RWPE2 (cell line): ENCODE measurements around the gene CPS1.

Source experiments
- ATAC-seq: fragments of 200-7000 bp; cut with Tn5 transposase; 3 replicates; pipeline ENCODE4 v1.9.1; 2021; ENCODE audit warnings: low read depth
- DNase-seq: peaks from one replicate; pipeline ENCODE4 v3.0.0-alpha.2; 2020; ENCODE audit warnings: low spot score
- H3K27ac ChIP-seq: fragments of 450-650 bp; 2 replicates; pipeline ENCODE4 v1.5.1; 2017; ENCODE audit warnings: mild to moderate bottlenecking; ENCODE audit not compliant: poor library complexity, severe bottlenecking
- H3K27me3 ChIP-seq: fragments of 250-450 bp; sonication (Bioruptor Pico); 2 replicates; pipeline ENCODE4 v1.5.1; 2021; ENCODE audit warnings: mild to moderate bottlenecking, moderate library complexity; ENCODE audit not compliant: insufficient read depth, poor library complexity, severe bottlenecking
- H3K36me3 ChIP-seq: fragments of 250-450 bp; sonication (Bioruptor Pico); 2 replicates; pipeline ENCODE4 v1.5.1; 2020; ENCODE audit warnings: low read depth, mild to moderate bottlenecking, moderate library complexity
- H3K4me1 ChIP-seq: fragments of 250-450 bp; sonication (Bioruptor Pico); 2 replicates; pipeline ENCODE4 v1.5.1; 2021; ENCODE audit warnings: mild to moderate bottlenecking, moderate library complexity; ENCODE audit not compliant: insufficient read depth, poor library complexity, severe bottlenecking
- H3K4me3 ChIP-seq: fragments of 250-450 bp; sonication (Bioruptor Pico); 2 replicates; pipeline ENCODE4 v1.5.1; 2021; ENCODE audit warnings: mild to moderate bottlenecking, moderate library complexity; ENCODE audit not compliant: severe bottlenecking
- H3K9me3 ChIP-seq: fragments of 250-450 bp; sonication (Bioruptor Pico); 2 replicates; pipeline ENCODE4 v1.5.1; 2021; ENCODE audit warnings: mild to moderate bottlenecking, moderate library complexity; ENCODE audit not compliant: severe bottlenecking
- TF ChIP-seq, protein P1 (sequence below): fragments of 450-650 bp; IDR thresholded peaks from one replicate; pipeline ENCODE4 v1.5.1; 2017; ENCODE audit warnings: mild to moderate bottlenecking, moderate library complexity; ENCODE audit not compliant: poor library complexity, severe bottlenecking

Gene CPS1

DNA sequence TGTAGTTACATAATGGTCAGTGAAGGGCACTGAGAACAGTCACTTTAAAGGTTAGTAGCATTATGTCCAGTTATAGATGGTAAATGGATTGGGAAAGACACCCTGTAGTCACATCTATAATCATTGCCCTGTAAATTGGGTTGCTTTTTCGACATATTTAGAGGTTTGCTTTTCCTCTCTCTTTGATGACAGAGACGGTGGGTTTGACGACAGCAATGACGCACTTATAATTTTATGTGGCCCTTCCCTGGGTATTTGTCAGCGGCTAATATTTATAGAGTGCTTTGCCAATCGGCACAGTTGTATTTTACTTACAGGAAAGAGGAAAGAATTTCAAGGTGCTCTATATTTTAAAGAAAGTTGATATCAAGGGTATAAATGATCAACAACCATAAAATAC, 2.8 kb downstream of the CPS1 start:
- H3K27ac ChIP-seq, result no peak overlapping the region
- H3K4me3 ChIP-seq, result no peak overlapping the region
- H3K27me3 ChIP-seq, result no peaks in the 10 kb centered on the region
- H3K36me3 ChIP-seq, result no peaks in the 10 kb centered on the region
- no peaks in the 10 kb centered on the region for H3K9me3 ChIP-seq
- TF ChIP-seq, protein P1, sequence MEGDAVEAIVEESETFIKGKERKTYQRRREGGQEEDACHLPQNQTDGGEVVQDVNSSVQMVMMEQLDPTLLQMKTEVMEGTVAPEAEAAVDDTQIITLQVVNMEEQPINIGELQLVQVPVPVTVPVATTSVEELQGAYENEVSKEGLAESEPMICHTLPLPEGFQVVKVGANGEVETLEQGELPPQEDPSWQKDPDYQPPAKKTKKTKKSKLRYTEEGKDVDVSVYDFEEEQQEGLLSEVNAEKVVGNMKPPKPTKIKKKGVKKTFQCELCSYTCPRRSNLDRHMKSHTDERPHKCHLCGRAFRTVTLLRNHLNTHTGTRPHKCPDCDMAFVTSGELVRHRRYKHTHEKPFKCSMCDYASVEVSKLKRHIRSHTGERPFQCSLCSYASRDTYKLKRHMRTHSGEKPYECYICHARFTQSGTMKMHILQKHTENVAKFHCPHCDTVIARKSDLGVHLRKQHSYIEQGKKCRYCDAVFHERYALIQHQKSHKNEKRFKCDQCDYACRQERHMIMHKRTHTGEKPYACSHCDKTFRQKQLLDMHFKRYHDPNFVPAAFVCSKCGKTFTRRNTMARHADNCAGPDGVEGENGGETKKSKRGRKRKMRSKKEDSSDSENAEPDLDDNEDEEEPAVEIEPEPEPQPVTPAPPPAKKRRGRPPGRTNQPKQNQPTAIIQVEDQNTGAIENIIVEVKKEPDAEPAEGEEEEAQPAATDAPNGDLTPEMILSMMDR, result no peak
- no peaks in the 10 kb centered on the region for H3K4me1 ChIP-seq
- ATAC-seq (no peak), DNase-seq (no peak)

DNA sequence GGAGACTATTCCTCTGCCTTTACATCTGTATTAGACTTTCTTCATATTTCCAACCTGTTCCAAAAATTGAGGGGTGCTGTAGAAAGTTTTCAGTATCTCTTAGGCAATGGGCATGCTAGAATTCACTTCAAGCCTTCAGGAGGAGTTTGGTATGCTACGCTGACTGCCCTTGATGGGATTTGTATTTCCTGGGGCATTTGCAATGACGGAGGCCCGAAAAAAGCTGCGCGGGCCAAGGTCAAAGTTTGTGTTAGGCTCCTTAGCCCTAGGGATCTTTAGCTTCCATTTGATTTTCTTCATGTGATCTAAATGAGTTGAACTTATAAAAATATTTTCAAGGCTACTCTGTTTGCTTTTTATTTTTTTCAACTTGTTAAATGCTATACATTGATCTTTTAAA, 5.1 kb downstream of the CPS1 start:
- ATAC-seq (no peak), DNase-seq (no peak)
- Histone ChIP-seq H3K4me1 (no peaks in the 10 kb centered on the region), H3K36me3 (no peaks in the 10 kb centered on the region), H3K4me3 (no peak overlapping the region), H3K9me3 (no peaks in the 10 kb centered on the region), H3K27ac (no peak overlapping the region), H3K27me3 (no peaks in the 10 kb centered on the region)
- TF ChIP-seq, protein P1, result no peak

DNA sequence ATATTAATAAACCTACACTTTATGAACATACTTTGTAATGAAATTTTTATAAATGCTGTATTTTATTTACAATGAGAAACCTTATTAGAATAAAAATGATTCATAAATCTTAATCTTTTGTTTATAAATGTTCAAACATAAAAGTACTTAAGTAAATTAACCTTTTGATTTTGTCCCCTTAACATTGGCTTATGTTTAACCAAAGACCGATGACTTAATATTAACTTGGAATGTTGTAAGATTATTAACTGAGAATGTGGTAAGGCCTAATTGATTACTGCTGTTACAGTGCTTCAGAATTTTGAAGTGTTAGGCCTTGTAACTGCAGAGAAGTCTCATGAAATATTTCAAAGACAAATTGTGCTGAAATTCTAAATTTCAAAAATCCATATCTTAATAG, 5.7 kb downstream of the CPS1 start:
- Histone ChIP-seq H3K4me3 (no peak overlapping the region), H3K36me3 (no peaks in the 10 kb centered on the region), H3K27ac (no peak overlapping the region), H3K9me3 (no peaks in the 10 kb centered on the region), H3K4me1 (no peaks in the 10 kb centered on the region), H3K27me3 (no peaks in the 10 kb centered on the region)
- ATAC-seq (no peak), DNase-seq (no peak)
- TF ChIP-seq, protein P1, result no peak

DNA sequence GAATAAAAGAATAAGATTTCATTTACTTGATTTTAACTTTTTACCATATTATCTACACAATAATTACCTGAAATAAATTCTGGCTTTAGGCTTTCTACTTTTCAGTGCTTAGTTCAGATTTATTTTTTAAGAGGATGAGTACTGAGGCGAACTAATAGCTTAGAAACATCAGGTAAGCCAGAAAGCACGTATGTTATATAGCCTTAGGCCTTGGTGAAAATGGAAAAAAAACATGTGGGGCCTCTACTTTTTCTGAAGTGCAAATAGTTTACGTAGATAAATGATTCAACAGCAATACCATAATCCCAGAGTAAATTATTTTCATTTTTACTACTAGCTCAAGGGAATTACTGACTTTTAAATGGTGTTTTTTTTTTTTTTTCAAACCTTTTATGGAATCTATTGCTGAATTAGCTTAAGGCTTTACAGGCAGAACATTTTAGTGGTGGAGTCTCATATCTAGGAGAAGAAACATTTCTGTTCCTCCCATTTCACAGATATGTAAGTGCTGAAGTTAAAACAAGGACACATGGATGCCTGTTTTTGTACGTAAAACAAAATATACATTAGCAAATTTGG, 6.2 kb downstream of the CPS1 start:
- ATAC-seq, result no peak
- Histone ChIP-seq H3K9me3 (no peaks in the 10 kb centered on the region), H3K4me3 (no peak overlapping the region), H3K27ac (no peak overlapping the region), H3K4me1 (no peaks in the 10 kb centered on the region), H3K36me3 (no peaks in the 10 kb centered on the region), H3K27me3 (no peaks in the 10 kb centered on the region)
- TF ChIP-seq, protein P1, result no peak
- no peak for DNase-seq

DNA sequence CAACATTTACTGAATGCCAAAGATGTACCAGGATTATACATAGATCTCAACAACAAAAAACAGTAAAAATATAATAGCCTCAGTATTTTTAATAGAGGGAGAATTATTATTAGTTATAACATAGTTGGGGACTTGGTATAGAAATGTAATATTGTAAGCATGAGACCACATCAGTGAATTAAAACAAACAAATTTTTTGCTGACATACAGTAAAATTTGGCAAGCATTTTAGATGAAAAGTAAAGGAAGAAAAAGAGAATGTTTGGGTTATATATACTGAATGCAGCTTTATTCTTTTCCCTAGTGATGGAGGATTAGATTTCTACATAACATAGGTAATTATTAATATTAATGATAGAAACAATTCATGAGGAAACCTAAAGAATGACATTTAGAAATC, 10.9 kb downstream of the CPS1 start:
- TF ChIP-seq, protein P1, result no peak
- no peak for DNase-seq
- no peak for ATAC-seq

More for the DNA sequence above, 10.9 kb downstream of the CPS1 start:
- no peaks in the 10 kb centered on the region for H3K4me1 ChIP-seq
- H3K27ac ChIP-seq, result no peak overlapping the region
- H3K27me3 ChIP-seq, result no peaks in the 10 kb centered on the region
- H3K36me3 ChIP-seq, result no peaks in the 10 kb centered on the region
- no peaks in the 10 kb centered on the region for H3K9me3 ChIP-seq
- no peak overlapping the region for H3K4me3 ChIP-seq
